H1 (cell line): Measurements from ENCODE around the gene USH1G. TPM values are rescaled to one million over a fixed set of nuclear protein-coding genes. Genes with fewer than 3 reads are reported as not detected.
A peak's percentile ranks its signal among the peaks of the same experiment; 100 is the strongest.

ENCODE experiments used
- CTCF ChIA-PET: fragments of 300-600 bp; sonication (Branson Sonifier 250); formaldehyde crosslinking; loops from one replicate; lab custom pipeline; 2021; ENCODE audit not compliant: partially characterized antibody; lab: Charles Lee
- POLR2A ChIA-PET: fragments of 300-600 bp; sonication (Branson Sonifier 250); formaldehyde crosslinking; loops from one replicate; lab custom pipeline; 2021; ENCODE audit warnings: inconsistent platforms; ENCODE audit not compliant: partially characterized antibody; lab: Charles Lee
- DNase-seq, 2 experiments: peaks; one replicate each; pipeline versions ENCODE4 v3.0.0 to v3.0.0-alpha.2; 2010 to 2022; ENCODE audit warnings: low spot score in 2 of 2, low read depth in 1 of 2, mixed read lengths in 1 of 2
- FAIRE-seq: peaks from 2 replicates; lab custom pipeline; 2011; peaks lifted over from hg19 to GRCh38; lab: Jason Lieb, UNC
- H2AFZ ChIP-seq: 2 replicates; pipeline ENCODE4 v1.8.1; 2012; ENCODE audit warnings: low read length, inconsistent platforms
- H2AK5ac ChIP-seq: 2 replicates; pipeline ENCODE4 v1.6.1; 2013; ENCODE audit warnings: low read depth, low read length
- H2BK120ac ChIP-seq: replicated peaks from 2 replicates; pipeline ENCODE3; 2013; ENCODE audit warnings: low read depth, low read length, inconsistent platforms
- H2BK12ac ChIP-seq: 2 replicates; pipeline ENCODE4 v1.6.1; 2013; ENCODE audit warnings: low read depth, low read length
- H2BK15ac ChIP-seq: 2 replicates; pipeline ENCODE4 v1.6.1; 2013; ENCODE audit warnings: low read length
- H2BK20ac ChIP-seq: 2 replicates; pipeline ENCODE4 v1.6.1; 2013; ENCODE audit warnings: low read length
- H2BK5ac ChIP-seq: 2 replicates; pipeline ENCODE4 v1.6.1; 2013; ENCODE audit warnings: low read depth, low read length
- H3K14ac ChIP-seq: 2 replicates; pipeline ENCODE4 v1.6.1; 2013; ENCODE audit warnings: inconsistent platforms; ENCODE audit not compliant: insufficient read length
- H3K18ac ChIP-seq: 2 replicates; pipeline ENCODE4 v1.6.1; 2013; ENCODE audit warnings: low read length; ENCODE audit errors: extremely low read depth
- H3K23ac ChIP-seq: 2 replicates; pipeline ENCODE4 v1.6.1; 2013; ENCODE audit warnings: inconsistent platforms; ENCODE audit not compliant: insufficient read length
- H3K23me2 ChIP-seq: 2 replicates; pipeline ENCODE4 v1.6.1; 2013; ENCODE audit warnings: low read depth, low read length
- H3K27ac ChIP-seq: 2 replicates; pipeline ENCODE4 v1.6.1; 2011; ENCODE audit warnings: low read depth, low read length, inconsistent platforms
- H3K27me3 ChIP-seq, 4 experiments: replicated peaks in 1 of 4; 1 replicate in 1 of 4; 2 replicates in 3 of 4; pipeline versions ENCODE4 v1.6.1 to v1.8.1; 2011 to 2013; ENCODE audit warnings: low read length in 3 of 4, mild to moderate bottlenecking in 3 of 4, inconsistent platforms in 2 of 4, mixed read lengths in 2 of 4, moderate library complexity in 1 of 4; ENCODE audit not compliant: control insufficient read depth in 3 of 4, insufficient read depth in 3 of 4; ENCODE audit errors: extremely low read depth in 1 of 4
- H3K36me3 ChIP-seq, 4 experiments: 2 replicates each; pipeline versions ENCODE4 v1.6.1 to v1.8.1; 2011 to 2013; ENCODE audit warnings: mild to moderate bottlenecking in 4 of 4, low read length in 3 of 4, moderate library complexity in 2 of 4, control low read depth in 1 of 4, inconsistent platforms in 1 of 4; ENCODE audit not compliant: insufficient read depth in 4 of 4, control insufficient read depth in 2 of 4
- H3K4ac ChIP-seq: replicated peaks from 2 replicates; pipeline ENCODE3; 2013; ENCODE audit warnings: low read length, low read depth, mixed read lengths, inconsistent platforms; ENCODE audit not compliant: insufficient read length
- H3K4me1 ChIP-seq, 4 experiments: replicated peaks in 1 of 4; 1 replicate in 1 of 4; 2 replicates in 3 of 4; pipeline versions ENCODE4 v1.6.1 to v1.8.1; 2011 to 2013; ENCODE audit warnings: low read length in 3 of 4, inconsistent platforms in 2 of 4, mixed read lengths in 1 of 4; ENCODE audit not compliant: insufficient read depth in 4 of 4, control insufficient read depth in 3 of 4
- H3K4me2 ChIP-seq, 2 experiments: 2 replicates each; pipeline versions ENCODE4 v1.6.1 to v1.8.1; 2011 to 2013; ENCODE audit warnings: low read depth in 2 of 2, low read length in 2 of 2, control low read depth in 1 of 2, inconsistent platforms in 1 of 2, mild to moderate bottlenecking in 1 of 2; ENCODE audit not compliant: insufficient read depth in 1 of 2
- H3K4me3 ChIP-seq, 4 experiments: fragments of 200-600, 300-600 bp in 1 of 4; sonication (generic), shearing (Covaris generic), sonication (Bioruptor Twin) in 1 of 4; 2 replicates each; pipeline versions ENCODE4 v1.5.1 to v1.8.1; 2011 to 2016; ENCODE audit warnings: low read length in 4 of 4, low read depth in 3 of 4, control low read depth in 2 of 4, inconsistent platforms in 2 of 4, mild to moderate bottlenecking in 2 of 4, mixed read lengths in 1 of 4, moderate library complexity in 1 of 4; ENCODE audit not compliant: insufficient read depth in 2 of 4; ENCODE audit errors: extremely low read depth in 1 of 4
- H3K56ac ChIP-seq: replicated peaks from 2 replicates; pipeline ENCODE3; 2013; ENCODE audit warnings: low read depth, mild to moderate bottlenecking, mixed read lengths, low read length, inconsistent platforms; ENCODE audit not compliant: insufficient read length
- H3K79me1 ChIP-seq: 2 replicates; pipeline ENCODE4 v1.6.1; 2013; ENCODE audit warnings: low read depth, low read length, control low read depth
- H3K79me2 ChIP-seq, 2 experiments: 2 replicates each; pipeline versions ENCODE4 v1.6.1 to v1.8.1; 2012 to 2013; ENCODE audit warnings: low read length in 2 of 2, mild to moderate bottlenecking in 2 of 2, inconsistent platforms in 1 of 2; ENCODE audit not compliant: insufficient read depth in 2 of 2, control insufficient read depth in 1 of 2
- H3K9ac ChIP-seq, 4 experiments: replicated peaks in 1 of 4; 1 replicate in 1 of 4; 2 replicates in 3 of 4; pipeline versions ENCODE4 v1.6.1 to v1.8.1; 2011 to 2013; ENCODE audit warnings: low read depth in 3 of 4, low read length in 3 of 4, control low read depth in 2 of 4, mild to moderate bottlenecking in 2 of 4, moderate library complexity in 2 of 4, inconsistent platforms in 1 of 4; ENCODE audit errors: extremely low read depth in 1 of 4
- H3K9me3 ChIP-seq, 2 experiments: 2 replicates each; pipeline versions ENCODE4 v1.6.1 to v1.8.1; 2012 to 2013; ENCODE audit warnings: mild to moderate bottlenecking in 2 of 2, moderate library complexity in 2 of 2, control low read depth in 1 of 2, inconsistent platforms in 1 of 2, low read depth in 1 of 2, low read length in 1 of 2, mixed read lengths in 1 of 2; ENCODE audit not compliant: insufficient read depth in 2 of 2
- H4K20me1 ChIP-seq, 2 experiments: replicated peaks in 1 of 2; 2 replicates each; pipeline versions ENCODE3 to v1.8.1; 2011 to 2013; ENCODE audit warnings: inconsistent platforms in 2 of 2, low read length in 2 of 2, mild to moderate bottlenecking in 1 of 2; ENCODE audit not compliant: insufficient read depth in 2 of 2, control insufficient read depth in 1 of 2
- H4K5ac ChIP-seq: 2 replicates; pipeline ENCODE4 v1.6.1; 2013; ENCODE audit warnings: low read length, low read depth, mixed read lengths, inconsistent platforms; ENCODE audit not compliant: insufficient read length
- H4K8ac ChIP-seq: 2 replicates; pipeline ENCODE4 v1.8.0; 2013; ENCODE audit warnings: mild to moderate bottlenecking, moderate library complexity, low read length, inconsistent platforms; ENCODE audit not compliant: insufficient read depth; ENCODE audit errors: extremely low read depth
- H4K91ac ChIP-seq: replicated peaks from 2 replicates; pipeline ENCODE3; 2013; ENCODE audit warnings: low read length, mixed read lengths, inconsistent platforms; ENCODE audit not compliant: insufficient read length
- E2F6 ChIP-seq: IDR thresholded peaks from 2 replicates; pipeline ENCODE4 v1.6.1; 2012; ENCODE audit warnings: inconsistent platforms
- SIN3A ChIP-seq, 2 experiments: IDR thresholded peaks in 1 of 2; conservative IDR thresholded peaks in 1 of 2; 2 replicates each; pipeline ENCODE4 v1.6.1; 2011 to 2012; ENCODE audit warnings: low read length in 2 of 2, improper control_type of control experiment in 1 of 2, low read depth in 1 of 2, mild to moderate bottlenecking in 1 of 2
- WGBS, 2 experiments: shearing (Covaris generic) in 1 of 2; methylation state at CpG; one replicate each; pipeline versions ENCODE4 v1.1.6 to v1.1.7; 2013 to 2015; ENCODE audit warnings: low lambda C conversion rate in 2 of 2, mixed read lengths in 2 of 2, inconsistent platforms in 1 of 2, low coverage in 1 of 2, missing lambda C conversion rate in 1 of 2; ENCODE audit not compliant: insufficient replicate concordance in 2 of 2, insufficient coverage in 1 of 2, insufficient read length in 1 of 2; ENCODE audit errors: extremely low coverage in 1 of 2, missing lambda C conversion rate in 1 of 2; 5-methylcytosine and 5-hydroxymethylcytosine counted together
- polyA plus RNA-seq, 7 experiments: library from polyadenylated mRNA; depleted of rRNA in 3 of 7; stranded (reverse) in 5 of 7; unstranded in 2 of 7; fragments of >200 nt in 5 of 7; fragments of 200-250 nt in 2 of 7; gene quantifications; 1 replicate in 5 of 7; 2 replicates in 1 of 7; 4 replicates in 1 of 7; pipeline versions ENCODE4 v1.2.1 to v1.2.3, GENCODE V29; 2011 to 2013; ENCODE audit warnings: missing spikeins in 2 of 7, mixed read lengths in 2 of 7
- total RNA-seq: library from RNA; stranded (reverse); fragmentation: NEBNext Ultra II Directional; extraction: Animal tissue kit (Norgen Biotek cat#: 25700); gene quantifications from 2 replicates; pipeline ENCODE4 v1.2.1, GENCODE V29; 2021
- TF ChIP-seq, protein P1 (sequence below): IDR thresholded peaks from 2 replicates; pipeline ENCODE4 v1.6.1; 2012; ENCODE audit warnings: inconsistent platforms

The USH1G gene
- total and polyA plus RNA-seq, 2 of the 8 experiments (the other 6 are each of a cell fraction or from before 2014, with no cell fraction given), result 1.6 to 4.3 TPM

- Histone ChIP-seq H3K79me1 (no peaks in the 10 kb centered on the region), H3K79me2 (no peaks in the 10 kb centered on the region), H3K27ac (no peak overlapping the region), H3K27me3 (peaks cover 0 to 2% (median under 1%) of the 10 kb centered on the region in 4 experiments; a peak in 3 of 7 replicates), H2BK15ac (no peak overlapping the region), H4K91ac (no peak overlapping the region), H4K20me1 (no peaks in the 10 kb centered on the region), H2BK120ac (no peak overlapping the region), H4K5ac (no peak overlapping the region), H3K23ac (no peak overlapping the region), H2BK20ac (no peak overlapping the region), H3K9me3 (peaks cover 0 to 7% of the 10 kb centered on the region in 2 experiments; a peak in 1 of 4 replicates), H3K56ac (no peak overlapping the region), H2AK5ac (no peak overlapping the region), H2BK12ac (no peak overlapping the region), H3K4me3 (no peak overlapping the region), H3K36me3 (no peaks in the 10 kb centered on the region), H3K4ac (no peak overlapping the region), H3K23me2 (no peaks in the 10 kb centered on the region), H3K4me1 (peaks cover 5 to 18% (median 14%) of the 10 kb centered on the region in 4 experiments), H3K9ac (no peak overlapping the region), H2AFZ (no peak overlapping the region), H4K8ac (no peak overlapping the region), H3K18ac (no peak overlapping the region), H3K14ac (no peak overlapping the region), H3K4me2 (no peak overlapping the region), H2BK5ac (no peak overlapping the region)
- CTCF ChIA-PET, result interaction anchor here (0.7 to 49.9 kb wide), 5 partner anchors 16 to 252 kb away, joined by 3 to 1072 read pairs (median 10); partner anchors contain the start of genes OTOP2 and USH1G
- DNase-seq, result no peak
- WGBS, 2 experiments, result 93% methylated on average over 26 of the region's 34 CpGs; no CpG with 5 or more reads in 1 of the 2 experiments
- FAIRE-seq, result no peak
- TF ChIP-seq, protein P1, sequence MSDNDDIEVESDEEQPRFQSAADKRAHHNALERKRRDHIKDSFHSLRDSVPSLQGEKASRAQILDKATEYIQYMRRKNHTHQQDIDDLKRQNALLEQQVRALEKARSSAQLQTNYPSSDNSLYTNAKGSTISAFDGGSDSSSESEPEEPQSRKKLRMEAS, result 0 out of 2 replicates have a peak, but pooled peaks have one; percentile 12
- no peak for TF ChIP-seq SIN3A (conservative IDR thresholded peaks at IDR 0.05 in 1 of 2, IDR thresholded peaks at IDR 0.05 in 1 of 2; ENCODE audit: low read depth in 1 of 2, low read length in 2 of 2)
- peak; percentile 37; the same call in 1 of the 2 replicates for TF ChIP-seq E2F6
- POLR2A ChIA-PET, result interaction anchor here (0.9 to 2.0 kb wide), 6 partner anchors 9 to 106 kb away, joined by 3 to 7 read pairs (median 4); partner anchors contain the start of genes FADS6, MRPL58 and OTOP2
Measured at GRCh38 chr17:74907012-74907411, 16.0 kb downstream of the USH1G start.
